ENCODE measurements around the gene OR4K15.

GRCh38 chr14:20002319-20002718 lies 26.9 kb downstream of the OR4K15 start:
- TF ChIP-seq POLR2A (IDR thresholded peaks at IDR 0.05; ENCODE audit: borderline replicate concordance, extremely low read depth, insufficient read depth, insufficient read length) (no peak), CTCF (IDR thresholded peaks at IDR 0.05 in 2 of 3, conservative IDR thresholded peaks at IDR 0.05 in 1 of 3; ENCODE audit: borderline replicate concordance in 1 of 3, insufficient read depth in 1 of 3, low read depth in 2 of 3, low read length in 2 of 3) (no peak), EZH2 (IDR thresholded peaks at IDR 0.05) (no peak)
